GM18520 (cell line): ENCODE data around the gene MLLT10.
"Not testable (repeated sequence)": the region's sequence is repeated elsewhere in the genome, so short reads cannot be mapped to it uniquely, and the experiment has no call there.

Source experiments
- ATAC-seq: cut with Tn5 transposase; IDR thresholded peaks from one replicate; pipeline ENCODE4 v1.9.1; 2021; ENCODE audit not compliant: unreplicated experiment

The MLLT10 gene

DNA sequence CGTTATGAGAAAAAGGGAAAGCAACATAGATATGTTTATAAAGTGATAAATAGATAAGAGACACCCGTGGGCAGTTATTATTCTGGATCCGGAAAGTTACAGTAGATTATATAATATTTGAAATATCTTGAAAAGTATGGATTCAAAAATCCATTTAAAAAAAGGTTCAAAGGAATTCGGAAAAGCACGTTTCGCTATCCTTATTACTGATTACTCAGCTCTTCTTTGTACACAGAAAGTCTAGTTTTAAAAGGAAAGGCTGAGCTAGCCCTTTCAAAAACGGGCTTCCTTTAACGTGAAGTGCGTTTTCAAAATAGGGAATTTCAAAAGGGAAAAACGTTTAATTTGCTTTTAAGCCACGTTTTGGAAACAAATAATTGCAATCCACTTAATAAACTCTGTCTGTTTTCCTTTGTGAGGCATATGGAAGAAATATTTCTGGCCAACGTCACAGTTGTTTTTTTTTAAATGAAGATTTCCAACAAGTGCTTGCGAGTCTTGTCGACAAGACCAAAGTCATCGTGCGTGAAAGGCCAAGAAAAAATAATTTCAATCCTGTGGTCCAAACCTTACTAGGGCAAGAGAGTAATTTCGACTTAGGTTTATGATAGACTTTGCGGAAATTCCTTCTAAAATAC lies 6.3 kb upstream of the MLLT10 start:
- no peak for ATAC-seq

DNA sequence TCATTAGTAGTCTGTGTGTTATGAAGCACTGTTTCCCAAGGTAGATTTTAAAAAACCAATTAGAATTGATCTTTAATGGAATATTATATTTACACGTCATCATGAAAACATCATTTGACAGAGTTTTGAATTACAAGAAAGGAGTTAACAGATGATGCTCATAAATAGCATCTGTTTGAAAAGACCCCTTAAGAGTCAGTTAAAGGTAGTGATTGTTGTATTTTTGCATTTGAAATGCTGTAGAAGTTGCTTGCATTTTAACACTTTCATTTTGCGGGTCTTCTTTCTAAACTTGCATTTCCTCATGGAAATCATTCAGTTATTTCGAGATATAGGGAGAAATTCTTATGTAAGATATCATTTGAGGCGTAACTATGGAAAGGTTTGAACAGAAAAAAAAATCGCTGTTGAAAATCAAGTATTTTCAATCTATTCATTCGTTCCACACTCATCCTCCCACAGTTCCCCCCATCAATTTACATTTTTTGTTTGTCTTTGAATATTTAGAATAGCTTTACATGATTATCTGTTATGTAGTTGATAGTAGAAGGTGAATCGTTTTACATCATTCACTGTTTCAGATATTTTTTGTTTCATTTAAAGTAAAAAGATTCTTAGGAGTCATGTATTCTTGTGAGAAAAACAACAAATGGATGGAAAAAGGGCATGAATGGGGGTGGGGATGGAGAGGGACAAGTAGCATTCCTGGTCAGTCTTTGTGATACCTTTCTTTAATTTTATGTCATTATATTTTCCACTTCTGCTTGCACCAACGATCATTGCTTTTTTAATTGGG lies 5.6 kb upstream of the MLLT10 start:
- no peak for ATAC-seq

DNA sequence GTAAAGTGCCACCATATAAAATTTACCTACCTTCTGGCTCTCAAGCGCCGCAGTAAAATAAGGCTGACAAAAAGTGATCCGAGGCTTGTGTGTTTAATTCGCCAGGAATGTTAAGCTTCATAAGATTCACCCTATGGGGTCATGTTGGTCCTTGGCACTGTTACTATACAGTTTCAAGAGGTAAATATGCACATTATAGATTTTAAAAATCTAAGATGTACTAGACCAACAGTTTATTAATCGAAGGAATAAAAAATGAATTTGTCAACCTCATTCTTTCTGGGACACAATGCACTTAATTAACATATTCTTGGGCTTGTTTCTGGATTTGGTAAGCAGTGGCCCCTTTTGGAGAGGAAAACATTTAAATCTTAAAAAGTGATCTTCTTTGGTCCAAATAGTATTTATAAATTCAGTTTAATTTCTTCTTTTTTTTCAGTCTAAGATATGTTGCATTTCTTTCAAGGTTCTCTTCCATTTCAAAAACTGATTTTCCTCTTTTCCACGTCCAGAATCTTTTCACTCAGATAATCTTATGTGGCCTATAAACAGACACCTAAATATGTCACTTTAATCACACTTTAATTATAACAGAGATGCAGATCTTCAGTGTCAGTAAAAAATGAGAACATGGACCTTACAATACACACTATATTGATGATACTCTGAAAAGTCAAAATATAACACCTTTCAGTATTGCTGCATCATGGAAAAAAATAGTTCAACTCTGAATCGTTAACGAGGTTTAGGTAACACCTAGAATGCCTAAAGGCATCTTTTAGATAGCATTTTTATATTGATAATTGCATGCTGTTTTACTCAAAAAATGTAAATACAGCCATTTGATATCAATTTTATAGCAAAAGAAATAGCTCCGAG lies 4.8 kb upstream of the MLLT10 start:
- ATAC-seq, result no peak

DNA sequence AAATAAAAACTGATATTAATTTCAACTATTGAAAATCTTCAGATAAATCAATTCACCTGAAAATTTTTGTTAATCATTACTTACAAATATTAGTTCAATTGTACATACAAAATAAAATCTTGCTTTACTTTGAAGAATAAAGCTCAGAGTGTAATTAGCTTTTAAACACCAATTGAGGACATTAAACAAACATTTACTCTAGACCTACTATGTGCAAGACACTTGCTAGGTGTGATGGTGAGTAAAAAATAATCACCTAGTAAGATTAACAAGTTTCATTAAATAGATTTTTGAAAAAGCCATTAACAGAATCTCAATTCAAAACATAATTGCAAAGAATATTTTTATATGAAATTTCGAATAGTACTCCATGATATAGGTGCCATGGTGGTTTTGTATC lies 3.9 kb upstream of the MLLT10 start:
- ATAC-seq, result no peak

DNA sequence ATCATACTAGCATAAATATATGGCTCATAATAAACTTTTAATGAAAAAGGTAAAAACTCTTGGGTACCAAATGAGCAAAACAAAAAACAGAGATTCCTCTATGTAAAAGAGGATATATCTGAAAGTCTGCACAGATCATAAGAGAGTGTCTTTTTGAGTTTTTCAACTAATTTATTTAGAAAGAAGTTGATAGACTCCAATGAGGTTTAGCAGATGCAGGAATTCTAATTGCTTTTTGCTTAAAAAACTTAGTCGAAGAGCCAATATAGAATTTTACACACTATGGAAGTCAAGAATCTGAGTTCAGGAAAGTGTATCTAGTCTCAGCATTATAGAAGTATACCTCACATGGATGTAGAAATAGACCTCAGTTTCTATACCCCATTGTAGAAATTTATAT lies 3.4 kb upstream of the MLLT10 start:
- no peak for ATAC-seq

DNA sequence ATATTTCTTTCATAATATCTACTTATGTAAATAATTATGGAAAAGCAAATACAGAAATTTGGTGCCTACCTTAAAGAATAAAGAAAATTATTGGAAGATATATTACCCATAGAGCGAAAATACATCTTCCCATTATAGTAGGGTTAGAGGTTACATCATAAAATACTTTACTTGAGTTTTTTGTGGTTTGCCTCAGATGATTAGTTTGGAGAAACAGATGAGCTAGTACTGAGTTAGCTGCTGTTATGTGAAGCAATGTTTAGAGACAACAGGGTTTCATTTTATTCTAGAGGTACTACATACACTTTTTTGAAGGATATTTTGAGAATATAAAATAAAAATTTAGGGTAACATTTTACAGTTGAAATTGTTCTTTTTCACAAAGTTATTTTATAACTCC lies 2.9 kb upstream of the MLLT10 start:
- ATAC-seq, result no peak

DNA sequence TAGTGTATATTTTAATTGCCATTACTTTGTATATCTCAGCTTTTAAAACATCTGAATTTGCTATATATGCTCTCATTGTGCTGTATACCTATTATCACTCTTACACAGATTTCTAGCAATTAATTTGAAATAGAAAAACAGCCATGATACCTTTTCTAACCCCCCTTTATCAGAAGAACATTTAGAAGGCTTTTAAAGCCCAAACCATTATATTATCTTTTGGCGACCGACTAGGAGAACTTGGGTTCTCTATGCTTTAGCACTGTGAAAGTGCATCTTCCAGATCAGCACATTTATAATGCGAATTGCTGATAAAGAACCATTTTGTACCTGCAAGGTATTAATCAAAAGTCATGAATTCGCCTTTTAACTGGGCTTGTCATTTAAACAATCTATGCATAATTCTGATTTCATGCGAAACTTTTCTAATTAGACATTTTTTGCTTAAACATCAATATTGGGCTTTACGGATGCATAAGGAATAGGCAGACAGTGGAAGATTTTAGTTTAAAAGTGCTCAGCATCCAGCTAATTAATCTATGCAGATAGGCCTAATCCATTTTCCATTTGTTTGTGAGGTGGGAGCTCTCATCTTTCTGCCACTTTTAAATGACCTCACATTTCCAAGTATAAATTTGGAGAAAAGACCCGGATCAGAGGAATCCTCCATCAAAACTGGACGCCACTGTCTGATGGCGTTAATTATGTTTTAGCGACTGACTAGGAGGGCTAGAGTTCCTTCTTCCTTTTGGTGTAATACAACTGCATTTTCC lies 1.2 kb upstream of the MLLT10 start:
- ATAC-seq, result no peak

DNA sequence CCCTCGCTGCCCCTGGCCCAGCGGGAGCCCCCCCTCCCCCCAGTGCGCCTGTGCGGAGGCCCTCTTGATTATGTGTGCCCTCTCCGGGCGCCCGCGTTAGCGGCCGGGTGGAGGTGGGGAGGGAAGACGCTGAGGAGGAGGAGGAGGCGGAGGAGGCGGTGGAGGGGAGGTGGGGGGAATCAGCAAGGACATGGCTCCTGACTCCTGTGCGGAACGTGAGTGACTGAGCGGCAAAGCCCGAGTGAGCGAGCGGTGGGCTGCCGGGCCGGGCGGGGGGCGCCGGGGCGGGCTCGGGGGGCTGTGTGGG lies 201 bp downstream of the MLLT10 start:
- no peak for ATAC-seq

DNA sequence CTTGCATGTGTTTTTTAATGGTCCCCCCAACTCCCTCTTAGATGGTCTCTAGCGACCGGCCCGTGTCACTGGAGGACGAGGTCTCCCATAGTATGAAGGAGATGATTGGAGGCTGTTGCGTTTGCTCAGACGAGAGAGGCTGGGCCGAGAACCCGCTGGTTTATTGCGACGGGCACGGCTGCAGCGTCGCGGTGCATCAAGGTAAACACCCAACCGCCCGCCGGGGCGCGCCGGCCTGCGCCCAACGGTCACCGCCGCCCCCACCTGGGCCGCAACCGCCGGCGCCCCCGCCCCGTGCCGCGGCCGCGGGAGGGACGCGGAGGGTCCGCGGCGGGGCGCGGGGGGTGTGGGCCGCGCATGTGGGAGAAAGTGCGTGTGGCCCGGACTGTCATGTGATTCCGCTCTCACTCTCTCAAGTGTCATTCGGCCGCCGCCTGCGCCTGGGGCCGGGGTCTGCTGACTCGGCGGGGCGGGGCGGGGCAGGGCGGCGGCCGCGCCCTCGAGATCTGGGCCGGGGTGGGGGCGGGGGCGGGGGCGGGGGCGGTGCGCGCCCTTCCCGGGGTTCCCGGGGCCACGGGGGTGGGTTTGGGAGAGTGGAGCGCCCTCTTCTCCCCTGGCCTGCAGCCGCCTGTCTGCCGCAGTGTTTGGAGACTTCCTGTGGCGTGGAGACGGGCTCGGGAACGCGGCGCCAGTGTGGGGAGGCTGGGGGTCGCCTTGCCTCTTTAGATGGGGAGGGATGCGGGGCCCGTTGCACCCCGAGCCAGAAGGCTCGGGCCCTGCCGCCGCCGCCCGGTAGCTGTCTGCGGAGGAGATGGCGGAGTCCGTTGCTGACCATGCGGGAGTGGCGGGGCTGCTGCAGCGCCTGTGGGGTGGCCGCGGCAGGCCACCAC lies 817 bp downstream of the MLLT10 start:
- no peak for ATAC-seq

DNA sequence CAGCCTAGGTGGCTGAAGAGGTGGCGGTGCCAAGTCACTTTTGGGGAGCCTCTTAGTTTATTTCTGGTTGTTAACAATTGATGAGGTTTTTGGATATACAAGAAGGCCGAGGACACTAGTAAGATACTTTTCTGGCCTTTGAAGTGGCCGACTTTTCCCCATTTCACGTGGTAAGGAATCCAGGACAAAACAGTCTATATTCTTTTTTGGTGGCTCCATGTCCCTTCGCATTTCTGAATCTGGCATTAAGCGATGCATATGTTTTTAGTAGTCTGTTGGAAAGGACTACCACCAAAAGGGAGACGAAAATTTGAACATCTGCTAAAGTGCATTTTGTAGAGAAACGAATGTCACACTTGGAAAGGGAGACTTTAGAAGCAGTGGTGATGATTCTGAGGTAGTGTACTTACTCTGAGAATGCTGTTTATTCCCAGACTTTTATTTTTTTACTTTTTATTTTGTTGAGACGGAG lies 1.5 kb downstream of the MLLT10 start:
- ATAC-seq, result no peak

DNA sequence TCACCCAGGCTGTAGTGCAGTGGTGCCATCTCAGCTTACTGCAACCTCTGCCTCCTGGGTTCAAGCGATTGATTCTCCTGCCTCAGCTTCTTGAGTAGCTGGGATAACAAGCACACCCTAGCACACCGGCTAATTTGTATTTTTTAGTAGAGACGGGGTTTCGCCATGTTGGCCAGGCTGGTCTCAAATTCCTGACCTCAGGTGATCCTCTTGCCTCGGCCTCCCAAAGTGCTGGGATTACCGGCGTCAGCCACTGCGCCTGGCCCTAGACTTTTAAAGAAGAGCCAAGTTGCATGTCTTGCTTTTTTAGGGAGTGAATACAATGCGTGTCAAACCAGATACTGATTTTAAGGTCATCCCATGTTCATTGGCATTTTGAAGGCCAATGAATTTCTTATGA lies 1.9 kb downstream of the MLLT10 start:
- ATAC-seq, result not testable (repeated sequence)

DNA sequence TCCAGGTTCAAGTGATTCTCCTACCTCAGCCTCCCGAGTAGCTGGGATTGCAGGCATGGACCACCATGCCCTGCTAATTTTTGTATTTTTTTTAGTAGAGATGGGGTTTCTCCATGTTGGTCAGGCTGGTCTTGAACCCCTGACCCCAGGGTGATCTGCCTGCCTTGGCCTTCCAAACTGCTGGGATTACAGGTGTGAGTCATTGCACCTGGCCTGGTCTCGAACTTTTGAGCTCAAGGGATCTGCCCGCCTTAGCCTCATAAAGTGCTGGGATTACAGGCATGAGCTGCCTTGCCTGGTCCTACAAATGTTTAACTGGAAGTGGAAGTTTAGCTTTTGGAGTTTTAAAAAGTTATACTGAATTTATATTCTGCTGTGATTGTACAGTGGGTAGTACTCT lies 2.8 kb downstream of the MLLT10 start:
- ATAC-seq, result no peak

DNA sequence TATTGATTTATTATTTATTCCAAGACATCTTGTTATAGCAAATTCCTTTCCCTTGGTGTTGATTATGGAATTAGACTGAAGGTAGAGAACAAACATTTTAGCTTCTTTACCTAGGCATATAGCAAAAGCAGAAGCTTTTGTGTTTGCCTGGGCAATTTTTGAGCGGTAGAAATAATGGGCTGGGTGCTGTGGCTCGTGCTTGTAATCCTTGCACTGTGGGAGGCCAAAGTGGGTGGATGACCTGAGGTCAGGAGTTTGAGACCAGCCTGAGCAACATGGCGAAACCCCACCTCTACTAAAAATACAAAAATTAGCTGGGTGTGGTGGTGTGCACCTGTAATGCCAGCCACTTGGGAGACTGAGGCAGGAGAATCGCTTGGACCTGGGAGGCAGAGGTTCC lies 6.7 kb downstream of the MLLT10 start:
- ATAC-seq, result not testable (repeated sequence)

DNA sequence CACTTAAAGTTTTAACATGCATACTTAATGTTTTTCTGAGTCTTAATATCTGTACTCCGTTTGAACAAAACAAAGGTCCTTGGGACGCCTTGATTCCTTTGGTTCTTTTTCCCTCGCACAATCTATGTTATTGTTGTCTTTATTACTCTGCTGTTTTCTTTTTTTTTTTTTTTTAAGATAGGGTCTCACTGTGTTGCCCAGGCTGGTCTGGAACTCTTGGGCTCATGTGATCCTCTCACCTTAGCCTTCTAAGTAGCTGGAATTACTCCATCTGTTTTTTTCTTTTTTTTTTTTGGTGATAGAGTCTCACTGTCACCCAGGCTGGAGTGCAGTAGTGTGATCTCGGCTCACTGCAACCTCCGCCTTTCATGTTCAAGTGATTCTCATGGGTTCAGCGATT lies 13.2 kb downstream of the MLLT10 start:
- ATAC-seq, result no peak

DNA sequence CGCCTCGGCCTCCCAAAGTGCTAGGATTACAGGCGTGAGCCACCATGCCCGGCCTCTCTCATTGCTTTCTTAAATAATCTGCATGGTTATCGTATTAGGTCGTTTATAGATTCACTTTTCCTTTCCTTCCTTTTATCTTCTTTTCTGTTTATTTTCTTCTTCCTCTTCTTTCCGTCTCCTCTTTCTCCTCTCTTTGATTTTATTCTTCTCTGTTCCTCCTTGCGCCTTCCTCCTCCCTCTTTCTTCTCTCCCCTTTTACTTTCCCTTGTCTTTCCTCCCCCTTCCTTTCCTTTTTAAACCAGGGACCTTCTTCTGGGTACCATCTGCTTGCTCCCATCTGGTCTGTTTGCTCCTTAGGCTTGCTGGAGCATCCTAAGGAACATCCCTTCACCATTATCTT lies 18.6 kb downstream of the MLLT10 start:
- ATAC-seq, result no peak

DNA sequence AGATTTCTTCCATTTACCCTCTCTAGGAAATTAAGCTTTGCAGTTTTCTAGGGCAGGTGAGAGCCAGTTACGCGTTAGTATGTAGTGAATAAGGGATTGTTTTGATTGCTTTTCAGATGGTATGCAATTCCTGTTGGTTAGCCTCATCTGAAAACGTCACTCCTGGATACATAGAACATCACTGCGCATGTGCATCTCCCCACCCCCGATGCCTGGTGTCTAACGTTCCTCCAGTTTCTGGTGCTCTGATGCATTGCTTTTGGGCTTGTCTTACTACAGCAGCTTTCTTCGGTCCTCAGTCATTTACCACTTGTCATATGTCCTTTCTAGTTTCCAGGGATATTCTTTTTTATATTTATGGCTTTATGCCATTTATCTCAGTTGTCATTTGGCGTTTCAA lies 22.5 kb downstream of the MLLT10 start:
- ATAC-seq, result no peak

DNA sequence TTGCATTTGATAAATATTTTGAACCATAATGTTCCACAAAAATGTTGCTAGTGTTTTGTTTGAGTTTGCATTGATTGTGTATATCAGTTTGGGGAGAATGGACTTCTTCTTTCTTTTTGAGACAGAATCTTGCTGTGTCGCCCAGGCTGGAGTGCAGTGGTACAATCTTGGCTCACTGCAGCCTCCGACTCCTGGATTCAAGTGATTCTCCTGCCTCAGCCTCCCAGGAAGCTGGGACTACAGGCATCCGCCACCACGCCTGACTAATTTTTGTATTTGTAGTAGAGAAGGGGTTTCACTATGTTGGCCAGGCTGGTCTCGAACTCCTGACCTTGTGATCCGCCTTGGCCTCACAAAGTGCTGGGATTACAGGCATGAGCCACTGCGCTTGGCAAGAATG lies 25.0 kb downstream of the MLLT10 start:
- not testable (repeated sequence) for ATAC-seq

DNA sequence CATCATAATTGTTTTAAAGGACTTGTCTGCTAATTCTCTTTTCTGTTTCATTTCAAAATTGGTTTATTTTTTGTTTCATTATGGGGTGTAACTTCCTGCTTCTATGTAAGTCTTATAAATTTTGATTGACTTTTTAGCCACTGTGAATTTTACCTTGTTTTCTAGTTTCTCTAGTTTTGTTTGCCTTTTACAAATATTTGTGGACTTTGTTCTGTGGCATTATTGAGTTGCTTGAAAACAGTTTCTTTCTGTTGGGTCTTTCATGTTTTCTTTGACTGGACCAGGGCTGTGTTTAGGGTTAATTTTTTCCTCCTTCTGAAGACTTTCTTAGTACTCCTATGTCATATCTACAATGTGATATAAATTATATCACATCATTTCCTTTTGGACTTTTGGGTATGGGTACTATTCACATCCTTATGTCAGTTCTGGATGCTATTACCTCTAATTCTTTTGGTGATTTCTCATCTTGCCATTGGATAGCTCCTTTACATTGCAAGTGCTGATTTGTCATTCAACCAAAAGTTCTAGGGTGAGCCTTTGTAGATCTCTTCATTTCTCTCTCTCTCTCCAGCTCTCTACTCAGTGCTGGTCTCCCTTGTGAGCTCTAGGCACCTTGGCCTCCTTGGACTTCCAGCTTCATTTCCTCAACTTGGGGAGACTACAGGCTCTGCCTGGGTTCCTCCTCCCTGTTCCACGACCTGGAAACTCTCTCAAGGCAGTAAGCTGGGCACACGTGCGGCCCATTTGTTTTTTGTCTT lies 36.9 kb downstream of the MLLT10 start:
- no peak for ATAC-seq

DNA sequence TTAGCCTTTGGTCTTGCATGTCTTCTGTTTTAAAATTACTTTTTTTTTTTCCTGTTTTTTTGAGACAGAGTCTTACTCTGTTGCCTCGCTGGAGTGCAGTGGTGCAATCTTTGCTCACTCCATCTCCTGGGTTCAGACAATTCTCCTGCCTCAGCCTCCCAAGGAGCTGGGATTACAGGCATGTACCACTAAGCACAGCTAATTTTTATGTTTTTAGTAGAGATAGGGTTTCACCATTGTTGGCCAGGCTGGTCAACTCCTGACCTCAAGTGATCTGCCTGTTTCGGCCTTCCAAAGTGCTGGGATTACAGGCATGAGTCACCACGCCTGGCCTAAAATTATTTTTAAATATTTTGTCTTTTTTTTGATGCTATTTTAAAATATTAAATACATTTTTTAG lies 38.5 kb downstream of the MLLT10 start:
- no peak for ATAC-seq
